HUDEP-2 (cell line): ENCODE data around the gene KSR2.

Experiments used
- DNase-seq, 76 experiments: peaks; one replicate each; lab custom pipeline; 2025; ENCODE audit not compliant: unreplicated experiment in 76 of 76; lab: John Stamatoyannopoulos, UW

The KSR2 gene

GRCh38 chr12:117476341-117476740 is 492.4 kb downstream of the KSR2 start:
- no peak for DNase-seq

GRCh38 chr12:117473856-117474255 is 494.9 kb downstream of the KSR2 start:
- DNase-seq: no peak

- no peak for DNase-seq
Measured at GRCh38 chr12:117472983-117473382, 495.8 kb downstream of the KSR2 start.

GRCh38 chr12:117470804-117471203 is 498.0 kb downstream of the KSR2 start:
- peak in 2 of 76 experiments; percentile 3 to 20 for DNase-seq

- DNase-seq: no peak
Measured at GRCh38 chr12:117469883-117470483, 498.8 kb downstream of the KSR2 start.

GRCh38 chr12:117468016-117468415 is 500.8 kb downstream of the KSR2 start:
- no peak for DNase-seq

- DNase-seq: no peak
Measured at GRCh38 chr12:117467588-117467987, 501.2 kb downstream of the KSR2 start.

GRCh38 chr12:117466677-117467362 is 502.0 kb downstream of the KSR2 start:
- DNase-seq: no peak

- no peak for DNase-seq
Measured at GRCh38 chr12:117461732-117462131, 507.1 kb downstream of the KSR2 start.

GRCh38 chr12:117459229-117459628 is 509.6 kb downstream of the KSR2 start:
- DNase-seq: no peak

GRCh38 chr12:117457189-117457588 is 511.6 kb downstream of the KSR2 start:
- DNase-seq: no peak

GRCh38 chr12:117456076-117456475 is 512.7 kb downstream of the KSR2 start:
- DNase-seq: no peak

GRCh38 chr12:117453961-117454360 is 514.8 kb downstream of the KSR2 start:
- DNase-seq: no peak

- no peak for DNase-seq
Measured at GRCh38 chr12:117452112-117452511, 516.7 kb downstream of the KSR2 start.

- DNase-seq: no peak
Measured at GRCh38 chr12:117450209-117450608, 518.6 kb downstream of the KSR2 start.

GRCh38 chr12:117447665-117448366 is 521.0 kb downstream of the KSR2 start:
- DNase-seq: no peak

GRCh38 chr12:117444781-117445180 is 524.0 kb downstream of the KSR2 start:
- no peak for DNase-seq

- DNase-seq: peak in 1 of 76 experiments; percentile 9
Measured at GRCh38 chr12:117441751-117442150, 527.0 kb downstream of the KSR2 start.

- no peak for DNase-seq
Measured at GRCh38 chr12:117440384-117440783, 528.4 kb downstream of the KSR2 start.

- DNase-seq: no peak
Measured at GRCh38 chr12:117439531-117440001, 529.2 kb downstream of the KSR2 start.

- DNase-seq: no peak
Measured at GRCh38 chr12:117438809-117439208, 530.0 kb downstream of the KSR2 start.
